Gastrocnemius medialis (tissue), 4 donors: ENCODE measurements around the gene ACSL4. TPM values are rescaled to one million over a fixed set of nuclear protein-coding genes. Genes with fewer than 3 reads are reported as not detected.
"Not testable (repeated sequence)": the region's sequence is repeated elsewhere in the genome, so short reads cannot be mapped to it uniquely, and the experiment has no call there.

Source experiments
- ATAC-seq, 2 donors: fragments of 150-250 bp; one replicate each; pipeline ENCODE4 v1.9.1; 2016
- DNase-seq, 2 donors: peaks; one replicate each; pipeline ENCODE4 v3.0.0-alpha.2; 2019
- H3K27ac ChIP-seq, 4 donors: fragments of 200-600 bp; sonication (generic); 1 replicate in 1 of 4; 2 replicates in 3 of 4; pipeline ENCODE4 v1.5.1; 2016 to 2018; ENCODE audit warnings: mild to moderate bottlenecking in 2 of 4, moderate library complexity in 1 of 4
- H3K27me3 ChIP-seq, 3 donors: fragments of 200-600 bp; sonication (generic) in 2 of 3; 1 replicate in 1 of 3; 2 replicates in 2 of 3; pipeline versions ENCODE4 v1.5.1 to v1.6.0; 2016 to 2019; ENCODE audit warnings: mild to moderate bottlenecking in 1 of 3, moderate library complexity in 1 of 3
- H3K36me3 ChIP-seq, 2 donors: fragments of 200-600 bp; sonication (generic) in 1 of 2; one replicate each; pipeline ENCODE4 v1.5.1; 2017 to 2018
- H3K4me1 ChIP-seq, 2 donors: fragments of 200-600 bp; sonication (generic) in 1 of 2; one replicate each; pipeline ENCODE4 v1.5.1; 2016 to 2017; ENCODE audit warnings: mild to moderate bottlenecking in 2 of 2
- H3K4me3 ChIP-seq, 4 donors: fragments of 200-600 bp; sonication (generic) in 3 of 4; 1 replicate in 1 of 4; 2 replicates in 3 of 4; pipeline ENCODE4 v1.5.1; 2016 to 2019; ENCODE audit warnings: mild to moderate bottlenecking in 2 of 4
- H3K9me3 ChIP-seq, 3 donors: fragments of 200-600 bp; sonication (generic) in 2 of 3; 1 replicate in 1 of 3; 2 replicates in 2 of 3; pipeline ENCODE4 v1.5.1; 2016 to 2019
- POLR2A ChIP-seq, 2 donors: fragments of 450-650 bp; IDR thresholded peaks; one replicate each; pipeline ENCODE4 v1.6.1; 2017; ENCODE audit warnings: antibody characterized with exemption in 2 of 2, mild to moderate bottlenecking in 2 of 2, moderate library complexity in 2 of 2
- in situ Hi-C, 4 donors: fragments of 200-750 bp; cut with MboI; loops; one replicate each; pipeline versions ENCODE4 v1.15.0 to v1.8.0; 2017; ENCODE audit warnings: low sequenced_read_pairs in 4 of 4
- intact Hi-C: fragments of 100-400 bp; cut with DNase I; formaldehyde crosslinking; loops from one replicate; pipeline ENCODE4 v1.15.1; 2023; ENCODE audit warnings: low total_unique reads
- total RNA-seq, 4 donors: library from RNA; depleted of rRNA; stranded (reverse); fragments of >200 nt; gene quantifications; one replicate each; pipeline versions ENCODE4 v1.1.0 to v1.2.3, GENCODE V29; 2016
- TF ChIP-seq, protein P1 (sequence below), 5 experiments: fragments of 450-650 bp in 3 of 5; fragments of 200-600 bp in 2 of 5; sonication (generic) in 2 of 5; IDR thresholded peaks in 4 of 5; conservative IDR thresholded peaks in 1 of 5; 1 replicate in 4 of 5; 2 replicates in 1 of 5; pipeline ENCODE4 v1.5.1; 2016 to 2019; ENCODE audit warnings: antibody characterized with exemption in 5 of 5, mild to moderate bottlenecking in 3 of 5, moderate library complexity in 3 of 5

ACSL4 gene
- total RNA-seq, 4 donors from 2014 or later, result 18.7 to 259 (median 132) TPM

DNA sequence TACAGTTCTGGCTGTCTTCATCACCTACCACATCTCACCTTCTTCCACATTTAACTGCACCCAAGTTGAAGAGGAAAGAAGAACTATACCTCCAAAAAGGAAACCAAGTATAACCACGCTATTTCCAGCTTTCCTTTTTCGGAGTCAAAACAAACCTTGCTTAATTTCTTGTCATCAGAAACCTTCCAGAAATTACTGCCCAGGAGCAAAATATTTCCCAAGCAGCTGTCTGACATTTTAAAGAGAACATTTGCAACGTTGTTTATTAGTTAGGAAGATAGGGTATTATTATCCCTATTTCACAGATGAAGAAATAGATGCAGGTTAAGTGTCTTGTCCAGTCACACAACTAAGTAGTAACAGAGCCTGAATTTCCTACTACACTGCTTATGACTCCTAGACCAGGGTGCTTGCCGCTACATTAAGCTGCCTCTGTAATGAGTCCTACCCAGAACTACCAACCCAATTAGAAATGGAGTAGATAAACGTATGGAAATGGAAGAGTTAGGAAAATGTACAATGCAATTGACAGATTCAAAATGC lies 2.2 kb upstream of the ACSL4 start:
- no peaks in the 10 kb centered on the region for H3K9me3 ChIP-seq
- H3K36me3 ChIP-seq, result no peaks in the 10 kb centered on the region
- in situ Hi-C loops (no loop called here), intact Hi-C loops (loop anchor here (10.0 kb wide), 2 partner anchors 410 to 580 kb away; partner anchors contain the start of gene AMMECR1)
- DNase-seq (no peak), ATAC-seq (peak; percentile 61 to 78)
- peak in 1 of 2 donors; percentile 45 for TF ChIP-seq POLR2A (IDR thresholded peaks at IDR 0.05)
- TF ChIP-seq, protein P1, sequence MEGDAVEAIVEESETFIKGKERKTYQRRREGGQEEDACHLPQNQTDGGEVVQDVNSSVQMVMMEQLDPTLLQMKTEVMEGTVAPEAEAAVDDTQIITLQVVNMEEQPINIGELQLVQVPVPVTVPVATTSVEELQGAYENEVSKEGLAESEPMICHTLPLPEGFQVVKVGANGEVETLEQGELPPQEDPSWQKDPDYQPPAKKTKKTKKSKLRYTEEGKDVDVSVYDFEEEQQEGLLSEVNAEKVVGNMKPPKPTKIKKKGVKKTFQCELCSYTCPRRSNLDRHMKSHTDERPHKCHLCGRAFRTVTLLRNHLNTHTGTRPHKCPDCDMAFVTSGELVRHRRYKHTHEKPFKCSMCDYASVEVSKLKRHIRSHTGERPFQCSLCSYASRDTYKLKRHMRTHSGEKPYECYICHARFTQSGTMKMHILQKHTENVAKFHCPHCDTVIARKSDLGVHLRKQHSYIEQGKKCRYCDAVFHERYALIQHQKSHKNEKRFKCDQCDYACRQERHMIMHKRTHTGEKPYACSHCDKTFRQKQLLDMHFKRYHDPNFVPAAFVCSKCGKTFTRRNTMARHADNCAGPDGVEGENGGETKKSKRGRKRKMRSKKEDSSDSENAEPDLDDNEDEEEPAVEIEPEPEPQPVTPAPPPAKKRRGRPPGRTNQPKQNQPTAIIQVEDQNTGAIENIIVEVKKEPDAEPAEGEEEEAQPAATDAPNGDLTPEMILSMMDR (IDR thresholded peaks at IDR 0.05 in 4 of 5, conservative IDR thresholded peaks at IDR 0.05 in 1 of 5), result no peak
- no peak overlapping the region for H3K4me3 ChIP-seq
- H3K4me1 ChIP-seq, result peaks cover 0 to 5% of the 10 kb centered on the region in 2 donors
- peak overlapping the region; percentile 58 to 91 (median 84) for H3K27ac ChIP-seq
- no peaks in the 10 kb centered on the region for H3K27me3 ChIP-seq

DNA sequence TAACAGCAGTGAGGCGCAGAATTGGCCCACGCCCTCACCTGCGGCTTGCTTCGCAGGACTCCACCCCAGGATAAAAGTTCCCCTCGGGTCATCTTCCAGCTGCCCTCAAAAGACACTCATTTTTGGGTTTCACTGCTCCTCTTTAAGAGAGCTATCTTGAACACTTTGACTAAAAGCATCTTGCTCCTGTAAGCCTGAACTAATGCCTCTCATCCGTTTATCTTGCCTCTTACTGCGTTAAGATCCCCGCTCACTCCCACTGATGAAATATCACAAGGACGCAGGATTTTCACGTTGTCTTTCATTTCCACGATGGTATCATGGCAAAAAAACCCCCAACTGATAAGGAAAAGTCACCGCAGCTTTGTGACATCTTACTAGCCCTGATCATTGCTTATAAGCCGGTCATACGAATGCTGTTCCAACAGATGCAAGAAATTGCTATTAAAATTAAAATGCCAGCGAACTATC lies 591 bp upstream of the ACSL4 start:
- Histone ChIP-seq H3K27ac (peak overlapping the region; percentile 82 to 91 (median 86)), H3K36me3 (no peaks in the 10 kb centered on the region), H3K9me3 (no peaks in the 10 kb centered on the region), H3K27me3 (no peaks in the 10 kb centered on the region), H3K4me3 (peak overlapping the region; percentile 62 to 82 (median 74)), H3K4me1 (peaks cover 0 to 5% of the 10 kb centered on the region in 2 donors)
- ATAC-seq, result peak in 1 of 2 donors; percentile 12
- no peak for DNase-seq
- intact Hi-C loops, result loop anchor here (2.0 to 10.0 kb wide), 5 partner anchors 113 to 581 kb away; partner anchors contain the start of genes AMMECR1, NXT2 and TMEM164
- in situ Hi-C loops, result no loop called here
- TF ChIP-seq, protein P1 (IDR thresholded peaks at IDR 0.05 in 4 of 5, conservative IDR thresholded peaks at IDR 0.05 in 1 of 5), result no peak
- no peak for TF ChIP-seq POLR2A (IDR thresholded peaks at IDR 0.05)

DNA sequence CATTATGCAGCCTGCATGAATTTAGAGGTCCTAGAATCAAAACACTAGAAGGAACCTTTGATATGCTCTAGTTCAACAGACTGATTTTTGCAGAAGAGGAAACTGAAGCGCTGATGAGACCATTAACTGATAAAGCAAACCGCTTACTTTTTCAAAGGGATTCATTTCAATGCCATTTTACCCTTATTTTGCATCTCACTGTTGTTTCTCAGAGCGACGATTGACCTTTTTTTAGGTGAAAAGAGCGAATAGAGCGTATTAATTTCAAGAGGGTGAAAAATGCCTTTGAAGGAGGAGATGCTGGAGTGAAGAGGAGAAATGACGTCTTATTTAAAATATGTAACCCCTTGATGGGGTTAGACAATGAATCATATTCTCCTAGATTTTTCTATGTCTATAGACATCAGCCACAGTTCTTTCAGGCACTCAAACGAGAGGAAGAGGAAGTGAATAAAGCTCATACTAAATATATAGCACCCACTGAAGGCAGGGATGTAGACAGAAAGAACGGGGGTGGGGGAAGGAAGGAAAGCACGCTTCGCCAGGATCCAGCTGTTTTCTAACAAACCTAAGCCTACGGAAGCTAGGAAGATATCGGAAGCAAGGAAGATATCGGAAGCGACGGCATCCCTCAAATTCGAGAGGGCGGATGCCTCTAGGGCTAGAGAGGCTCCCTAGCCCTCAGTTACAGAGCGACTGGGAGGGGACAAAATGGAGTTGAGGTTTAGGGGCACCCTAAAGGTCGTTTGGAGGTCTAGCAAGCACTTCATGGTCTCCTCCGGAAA lies 848 bp downstream of the ACSL4 start:
- in situ Hi-C loops, result no loop called here
- peak overlapping the region; percentile 82 to 91 (median 86) for H3K27ac ChIP-seq
- H3K4me1 ChIP-seq, result peaks cover 0 to 5% of the 10 kb centered on the region in 2 donors
- H3K9me3 ChIP-seq, result no peaks in the 10 kb centered on the region
- intact Hi-C loops, result loop anchor here (2.0 to 10.0 kb wide), 5 partner anchors 115 to 583 kb away; partner anchors contain the start of genes AMMECR1, NXT2 and TMEM164
- no peaks in the 10 kb centered on the region for H3K27me3 ChIP-seq
- no peaks in the 10 kb centered on the region for H3K36me3 ChIP-seq
- peak; percentile 10 to 17 for ATAC-seq
- no peak for DNase-seq
- peak overlapping the region; percentile 62 to 85 (median 80) for H3K4me3 ChIP-seq
- TF ChIP-seq, protein P1 (IDR thresholded peaks at IDR 0.05 in 4 of 5, conservative IDR thresholded peaks at IDR 0.05 in 1 of 5), result no peak
- TF ChIP-seq POLR2A (IDR thresholded peaks at IDR 0.05), result no peak

DNA sequence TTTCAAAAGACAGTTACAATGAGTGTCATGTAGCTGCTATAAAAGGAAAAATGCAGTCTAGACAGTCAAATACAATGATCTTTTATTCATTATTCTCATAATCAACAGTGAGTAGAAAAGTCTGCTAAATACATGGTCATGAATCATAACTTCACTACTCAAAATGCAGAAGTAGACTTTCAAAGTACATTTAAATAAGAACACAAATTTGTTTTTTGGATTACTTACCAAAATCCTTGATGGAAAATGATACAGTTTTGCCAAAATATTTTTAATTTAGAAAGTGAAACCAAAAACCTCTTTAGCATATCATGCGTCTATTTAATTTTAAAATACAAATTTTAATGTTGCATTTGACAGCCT lies 4.9 kb downstream of the ACSL4 start:
- in situ Hi-C loops, result no loop called here
- ATAC-seq (no peak), DNase-seq (no peak)
- Histone ChIP-seq H3K27me3 (no peaks in the 10 kb centered on the region), H3K9me3 (peaks cover 0 to 6% (median 0%) of the 10 kb centered on the region in 3 donors), H3K4me1 (peaks cover 0 to 5% of the 10 kb centered on the region in 2 donors), H3K36me3 (no peaks in the 10 kb centered on the region), H3K4me3 (peak overlapping the region in 2 of 4 donors; percentile 8 to 40), H3K27ac (peak overlapping the region in 3 of 4 donors; percentile 26 to 50 (median 37))
- TF ChIP-seq, protein P1 (IDR thresholded peaks at IDR 0.05 in 4 of 5, conservative IDR thresholded peaks at IDR 0.05 in 1 of 5), result no peak
- TF ChIP-seq POLR2A (IDR thresholded peaks at IDR 0.05), result no peak
- intact Hi-C loops, result no loop called here

DNA sequence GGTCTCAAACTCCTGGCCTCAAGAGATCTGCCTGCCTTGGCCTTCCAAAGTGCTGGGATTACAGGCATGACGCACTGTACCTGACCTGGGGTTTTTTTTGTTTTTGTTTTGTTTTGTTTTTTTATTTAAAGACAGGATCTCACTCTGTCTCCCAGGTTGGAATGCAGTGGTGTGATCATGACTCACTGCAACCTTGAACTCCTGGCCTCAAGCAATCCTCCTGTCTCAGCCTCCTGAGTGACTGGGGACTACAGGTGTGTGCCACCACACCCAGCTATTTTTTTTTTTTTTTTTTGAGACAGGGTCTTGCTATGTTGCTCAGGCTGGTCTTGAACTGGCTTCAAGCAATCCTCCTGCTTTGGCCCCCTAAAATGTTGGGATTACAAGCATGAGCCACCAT lies 8.1 kb downstream of the ACSL4 start:
- H3K27ac ChIP-seq, intact Hi-C loops, H3K9me3 ChIP-seq, H3K4me1 ChIP-seq, H3K4me3 ChIP-seq, ATAC-seq, DNase-seq, H3K27me3 ChIP-seq, H3K36me3 ChIP-seq: not testable (repeated sequence)
- in situ Hi-C loops, result loop anchor here in 1 of 4 donors (25.0 kb wide), 1 partner anchor 437 kb away; no protein-coding TSS in a partner anchor
